Activated CD4-positive, alpha-beta T cell treated with anti-CD3 and anti-CD28 coated beads for 48 hours (primary cell): ENCODE measurements around the gene BET1L.
"Not testable (repeated sequence)": the region's sequence is repeated elsewhere in the genome, so short reads cannot be mapped to it uniquely, and the experiment has no call there.

Source experiments
- DNase-seq: peaks from one replicate; pipeline ENCODE4 v3.0.0-alpha.2; 2020

Gene BET1L

DNA sequence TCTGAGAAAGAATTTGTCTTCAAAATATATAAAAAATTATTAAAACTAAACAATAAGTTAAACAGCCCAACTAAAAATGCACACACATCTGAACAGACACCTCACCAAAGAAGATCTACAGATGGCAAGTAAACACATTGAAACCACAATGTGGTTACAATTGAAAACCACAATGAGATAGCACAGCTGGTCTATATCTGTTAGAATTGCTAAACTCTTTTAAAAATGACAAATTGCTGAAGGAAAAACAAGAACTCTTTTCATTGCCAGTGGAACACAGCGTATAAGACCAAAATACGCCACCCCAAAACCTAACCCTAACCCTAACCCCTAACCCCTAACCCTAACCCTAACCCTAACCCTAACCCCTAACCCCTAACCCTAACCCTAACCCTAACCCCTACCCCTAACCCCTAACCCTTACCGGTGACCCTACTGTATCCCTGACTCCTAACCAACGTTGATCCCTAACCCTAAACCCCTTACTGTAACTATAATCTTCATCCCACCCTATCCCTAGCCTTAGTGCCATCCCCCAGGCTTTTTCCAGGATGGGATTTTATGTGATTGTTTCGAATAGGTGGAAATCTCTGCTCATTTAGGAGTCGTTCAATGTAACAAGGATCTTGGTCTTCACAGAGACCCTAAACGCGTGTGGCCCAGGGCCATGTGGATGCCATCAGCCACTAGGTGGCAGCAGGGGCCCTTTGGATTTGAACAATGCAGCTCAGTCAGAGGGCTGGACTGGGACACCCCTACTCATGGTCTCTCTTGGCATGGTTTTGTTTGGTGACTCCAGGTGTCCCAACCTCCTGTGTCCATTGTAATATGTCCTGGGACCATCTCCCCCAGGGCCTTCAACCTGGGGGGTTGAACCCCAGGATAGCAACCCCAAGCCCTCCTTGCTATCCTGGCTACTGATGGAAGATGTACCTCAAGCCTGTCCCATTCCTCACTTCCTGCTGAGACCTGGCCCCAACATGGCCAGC, 15.4 kb downstream of the BET1L start:
- peak; percentile 60 for DNase-seq

DNA sequence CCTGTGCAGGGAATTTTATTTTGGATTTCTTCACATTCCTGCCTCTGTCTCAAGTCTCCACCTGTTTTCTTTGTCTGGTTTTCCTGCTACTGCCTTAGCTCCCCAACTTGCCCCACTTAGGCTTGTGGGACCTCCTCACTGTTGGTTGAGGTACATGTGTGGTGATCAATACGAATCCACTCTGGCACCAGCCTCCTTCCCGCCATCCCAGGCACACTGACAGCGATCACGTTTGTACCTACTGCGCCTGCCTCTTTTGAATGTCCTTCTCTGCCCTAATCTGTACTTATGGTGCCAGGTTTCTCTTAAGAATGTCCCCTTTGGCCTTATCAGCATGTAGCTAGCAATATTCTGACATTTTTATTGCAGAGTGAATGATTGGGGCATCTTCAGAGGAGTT, 16.7 kb downstream of the BET1L start:
- not testable (repeated sequence) for DNase-seq

DNA sequence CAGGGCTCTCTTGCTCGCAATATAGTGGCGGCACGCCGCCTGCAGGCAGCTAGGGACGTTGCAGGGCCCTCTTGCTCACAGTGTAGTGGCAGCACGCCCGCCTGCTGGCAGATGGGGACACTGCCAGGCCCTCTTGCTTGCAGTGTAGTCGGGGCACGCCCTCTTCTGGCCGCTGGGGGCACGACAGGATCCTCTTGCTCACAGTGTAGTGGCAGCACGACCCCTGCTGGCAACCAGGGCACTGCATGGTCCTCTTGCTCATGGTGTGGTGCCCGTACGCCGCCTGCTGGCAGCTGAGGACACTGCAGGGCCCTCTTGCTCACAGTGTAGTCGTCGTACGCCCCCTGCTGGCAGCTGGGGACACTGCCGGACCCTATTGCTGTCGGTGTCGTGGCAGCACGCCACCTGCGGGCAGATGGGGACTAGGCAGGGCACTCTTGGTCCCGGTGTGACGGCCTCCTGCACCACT, 17.3 kb downstream of the BET1L start:
- DNase-seq = peak; percentile 83

DNA sequence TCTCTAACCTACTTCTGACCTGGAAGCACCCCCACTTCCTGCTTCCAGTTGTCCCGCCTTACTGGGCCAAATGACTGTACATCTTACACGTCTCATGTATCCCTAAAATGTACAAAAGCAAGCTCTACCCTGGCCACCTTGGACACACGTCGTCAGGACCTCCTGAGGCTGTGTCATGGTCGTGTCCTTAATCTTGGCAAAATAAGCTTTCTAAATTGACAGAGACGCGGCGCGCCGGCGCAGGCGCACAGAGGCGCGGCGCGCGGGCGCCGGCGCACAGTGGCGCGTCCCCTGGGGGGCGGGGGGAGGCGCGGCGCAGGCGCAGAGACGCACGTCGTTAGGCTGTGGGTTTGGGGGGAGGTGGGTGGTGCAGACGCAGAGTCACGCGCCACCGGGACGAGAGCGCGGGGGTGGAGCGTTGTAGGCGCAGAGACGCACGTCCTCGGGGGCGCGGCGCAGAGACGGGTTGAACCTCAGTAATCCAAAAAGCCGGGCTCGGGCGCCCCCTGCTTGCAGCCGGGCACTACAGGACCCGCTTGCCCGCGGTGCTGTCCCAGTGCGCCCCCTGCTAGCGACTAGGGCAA, 17.9 kb downstream of the BET1L start:
- DNase-seq = not testable (repeated sequence)

DNA sequence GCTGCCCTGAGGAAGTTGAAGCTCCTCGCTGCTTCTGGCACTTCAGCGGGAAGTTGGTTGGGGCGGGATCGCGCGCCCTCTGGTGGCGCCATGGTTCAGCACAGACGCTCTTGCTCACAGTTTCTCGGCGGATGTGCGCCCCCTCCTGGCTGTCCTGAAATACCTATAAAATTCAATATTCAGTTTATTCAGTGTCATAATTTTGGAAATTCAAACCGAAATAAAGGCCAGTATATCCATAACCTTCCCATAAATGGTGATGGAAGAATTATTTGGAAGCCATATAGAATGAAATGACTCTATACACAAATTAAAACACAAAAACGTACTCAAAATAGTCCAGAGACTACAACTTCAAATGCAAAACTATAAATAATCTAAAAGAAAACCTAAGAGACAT, 27.0 kb downstream of the BET1L start:
- not testable (repeated sequence) for DNase-seq
